GM06990 (cell line): ENCODE data around the gene DHX58.

Experiments used
- DNase-seq: peaks from one replicate; pipeline ENCODE4 v3.0.0-alpha.2; 2011; ENCODE audit not compliant: insufficient read length; ENCODE audit errors: extremely low read depth
- H3K27me3 ChIP-seq: replicated peaks from 2 replicates; pipeline ENCODE4 v1.6.0; 2011; ENCODE audit warnings: low read length; ENCODE audit not compliant: control insufficient read depth, insufficient read depth
- H3K36me3 ChIP-seq: 2 replicates; pipeline ENCODE4 v1.5.1; 2011; ENCODE audit warnings: low read length; ENCODE audit not compliant: control insufficient read depth, insufficient read depth
- H3K4me3 ChIP-seq: replicated peaks from 2 replicates; pipeline ENCODE4 v1.5.1; 2011; ENCODE audit warnings: low read depth, mild to moderate bottlenecking, control low read depth, low read length
- TF ChIP-seq, protein P1 (sequence below): IDR thresholded peaks from 2 replicates; pipeline ENCODE4 v1.5.1; 2011; ENCODE audit warnings: low read length, control low read depth, mild to moderate bottlenecking, inconsistent platforms; ENCODE audit not compliant: insufficient read depth, poor library complexity, severe bottlenecking

The DHX58 gene

DNA sequence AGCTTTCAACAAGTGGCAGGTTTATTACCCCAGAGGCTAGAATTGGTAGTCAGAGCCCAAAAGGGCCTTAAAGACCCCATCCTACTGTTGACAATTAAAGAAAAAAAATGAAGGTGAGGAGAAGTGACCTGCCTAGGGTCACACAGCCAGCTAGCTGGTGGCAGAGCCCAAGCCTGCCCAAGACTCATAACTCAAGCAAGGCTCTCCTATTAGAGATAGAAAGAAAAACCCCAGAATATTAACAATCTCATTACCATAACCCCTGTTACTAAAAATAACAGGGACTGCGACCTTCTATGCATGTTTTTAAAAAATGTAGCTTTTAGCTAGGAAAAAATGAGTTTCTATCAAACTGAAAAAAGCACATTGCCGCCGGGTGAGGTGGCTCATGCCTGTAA, 24.1 kb upstream of the DHX58 start:
- no peaks in the 10 kb centered on the region for H3K27me3 ChIP-seq
- peaks cover 14% of the 10 kb centered on the region for H3K36me3 ChIP-seq
- no peak for DNase-seq
- TF ChIP-seq, protein P1, sequence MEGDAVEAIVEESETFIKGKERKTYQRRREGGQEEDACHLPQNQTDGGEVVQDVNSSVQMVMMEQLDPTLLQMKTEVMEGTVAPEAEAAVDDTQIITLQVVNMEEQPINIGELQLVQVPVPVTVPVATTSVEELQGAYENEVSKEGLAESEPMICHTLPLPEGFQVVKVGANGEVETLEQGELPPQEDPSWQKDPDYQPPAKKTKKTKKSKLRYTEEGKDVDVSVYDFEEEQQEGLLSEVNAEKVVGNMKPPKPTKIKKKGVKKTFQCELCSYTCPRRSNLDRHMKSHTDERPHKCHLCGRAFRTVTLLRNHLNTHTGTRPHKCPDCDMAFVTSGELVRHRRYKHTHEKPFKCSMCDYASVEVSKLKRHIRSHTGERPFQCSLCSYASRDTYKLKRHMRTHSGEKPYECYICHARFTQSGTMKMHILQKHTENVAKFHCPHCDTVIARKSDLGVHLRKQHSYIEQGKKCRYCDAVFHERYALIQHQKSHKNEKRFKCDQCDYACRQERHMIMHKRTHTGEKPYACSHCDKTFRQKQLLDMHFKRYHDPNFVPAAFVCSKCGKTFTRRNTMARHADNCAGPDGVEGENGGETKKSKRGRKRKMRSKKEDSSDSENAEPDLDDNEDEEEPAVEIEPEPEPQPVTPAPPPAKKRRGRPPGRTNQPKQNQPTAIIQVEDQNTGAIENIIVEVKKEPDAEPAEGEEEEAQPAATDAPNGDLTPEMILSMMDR, result no peak
- no peak overlapping the region for H3K4me3 ChIP-seq

DNA sequence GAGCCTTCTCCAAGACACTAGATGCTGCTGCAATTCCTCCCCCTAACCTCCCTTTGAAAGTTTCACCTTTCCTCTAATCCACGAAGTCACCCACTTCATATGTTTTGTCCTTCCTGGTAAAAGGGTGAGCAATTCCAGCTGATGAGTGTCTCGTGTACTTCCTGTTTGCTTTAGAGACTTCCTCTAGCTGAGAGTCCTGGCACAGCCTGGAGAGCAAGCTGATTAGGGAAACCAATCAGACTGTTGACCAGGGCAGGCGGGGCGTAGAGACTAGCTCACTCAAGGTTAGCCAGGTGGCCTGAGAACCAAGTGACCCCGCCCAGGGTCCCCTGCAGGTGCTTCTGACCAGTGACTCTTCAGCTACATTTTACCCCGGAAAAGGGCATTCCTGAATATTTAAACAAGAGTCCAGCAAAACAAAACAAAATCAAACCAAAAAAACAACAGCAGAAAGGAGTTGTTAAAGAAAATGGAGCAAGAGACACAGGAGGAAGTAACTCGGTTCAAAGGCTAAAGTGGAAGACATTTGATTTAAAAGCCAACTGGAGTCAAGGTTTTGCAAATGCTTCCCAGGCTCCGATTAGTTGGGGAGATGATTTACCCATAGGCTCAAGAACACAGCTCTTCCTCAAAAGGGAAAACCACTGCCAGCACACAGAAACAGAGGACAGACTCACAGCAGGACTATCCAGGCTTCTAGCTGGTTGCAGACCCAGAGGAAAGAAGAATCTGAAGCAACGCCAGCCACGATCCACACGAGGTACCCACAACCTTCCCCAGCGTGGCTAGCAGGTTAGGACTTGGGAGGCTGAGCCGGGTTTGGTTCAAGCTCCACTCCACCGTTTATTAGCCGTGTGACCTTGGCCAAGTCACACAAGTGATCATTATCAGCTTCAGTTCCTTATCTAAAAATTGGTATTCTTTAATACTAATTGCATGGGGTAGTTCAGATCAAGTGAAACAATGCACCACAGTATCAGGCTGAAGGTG, 23.4 kb upstream of the DHX58 start:
- no peaks in the 10 kb centered on the region for H3K27me3 ChIP-seq
- DNase-seq, result no peak
- peaks cover 13% of the 10 kb centered on the region for H3K36me3 ChIP-seq
- TF ChIP-seq, protein P1, result no peak
- H3K4me3 ChIP-seq, result no peak overlapping the region

DNA sequence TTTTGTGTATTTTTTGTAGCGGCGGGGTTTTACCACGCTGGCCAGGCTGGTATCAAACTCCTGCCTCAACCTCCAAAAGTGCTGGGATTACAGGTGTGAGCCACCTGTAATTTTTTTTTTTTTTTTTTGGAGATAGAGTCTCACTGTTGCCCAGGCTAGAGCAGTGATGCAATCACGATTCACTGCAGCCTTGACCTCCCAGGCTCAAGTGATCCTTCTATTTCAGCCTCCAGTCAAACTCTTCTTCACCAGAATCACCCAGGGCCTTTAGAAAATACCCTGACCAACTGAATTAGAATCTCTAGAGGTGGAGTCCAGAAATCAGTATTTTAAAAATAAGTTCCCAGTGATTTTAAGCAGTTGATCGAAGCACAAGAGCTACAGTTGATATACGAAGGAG, 22.6 kb upstream of the DHX58 start:
- Histone ChIP-seq H3K4me3 (no peak overlapping the region), H3K27me3 (no peaks in the 10 kb centered on the region), H3K36me3 (peaks cover 17% of the 10 kb centered on the region)
- DNase-seq, result no peak
- TF ChIP-seq, protein P1, result no peak

DNA sequence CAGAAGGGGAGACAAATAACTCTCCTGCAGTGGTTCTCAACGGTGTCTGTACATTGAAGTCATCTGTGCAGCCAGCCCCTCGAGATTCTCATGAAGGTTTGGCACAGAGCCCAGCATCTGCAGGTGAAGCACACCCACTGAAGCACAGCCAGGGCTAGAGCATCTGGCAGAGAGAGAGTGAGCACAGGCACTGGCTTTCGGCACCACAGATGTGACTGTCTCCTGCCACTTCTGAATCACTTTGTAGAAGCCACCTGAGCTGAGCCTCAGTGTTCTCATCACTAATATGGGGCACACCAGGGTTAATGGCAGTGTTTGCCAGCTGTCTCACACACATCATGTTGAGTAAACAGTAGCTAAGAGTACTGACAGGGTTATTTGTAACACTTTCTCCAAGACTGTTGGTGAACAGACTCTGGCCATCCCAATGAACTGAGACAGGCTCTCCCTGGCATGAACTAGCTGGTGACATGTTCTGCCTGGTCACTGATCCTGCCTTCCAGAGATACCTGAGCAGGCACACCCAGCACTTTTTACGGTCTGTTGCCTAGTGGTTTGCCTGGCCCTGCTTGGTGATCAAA, 21.0 kb upstream of the DHX58 start:
- no peak for DNase-seq
- Histone ChIP-seq H3K27me3 (no peaks in the 10 kb centered on the region), H3K36me3 (peaks cover 29% of the 10 kb centered on the region), H3K4me3 (no peak overlapping the region)
- TF ChIP-seq, protein P1, result no peak

DNA sequence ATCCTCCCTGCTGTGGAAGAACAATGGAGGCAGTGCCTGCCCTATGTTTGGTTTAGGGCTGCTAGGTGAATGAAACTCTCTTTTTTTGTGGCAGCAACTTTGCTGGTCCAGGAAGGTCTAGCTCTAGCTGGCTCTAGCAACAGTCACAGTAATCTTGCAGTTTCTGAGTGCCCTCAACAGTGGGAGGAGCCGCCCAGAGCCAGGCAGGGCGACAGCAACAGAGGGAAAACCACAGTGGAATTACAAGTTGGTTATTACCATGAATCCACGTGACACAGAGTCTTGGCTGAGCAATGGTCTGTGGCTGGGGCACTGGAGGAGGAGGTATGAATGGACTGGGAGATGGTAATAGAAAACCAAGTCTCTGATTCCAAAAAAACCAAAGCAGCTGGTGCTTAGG, 20.4 kb upstream of the DHX58 start:
- peaks cover 31% of the 10 kb centered on the region for H3K36me3 ChIP-seq
- TF ChIP-seq, protein P1, result no peak
- no peak overlapping the region for H3K4me3 ChIP-seq
- DNase-seq, result no peak
- H3K27me3 ChIP-seq, result no peaks in the 10 kb centered on the region
